ENCODE results near the gene COMMD10. TPM values are rescaled to one million over a fixed set of nuclear protein-coding genes. Genes with fewer than 3 reads are reported as not detected.

Gene COMMD10
- total and polyA plus RNA-seq, 2 of the 8 experiments (the other 6 are each of a cell fraction or from before 2014, with no cell fraction given): 16.5 to 43.4 TPM

DNA sequence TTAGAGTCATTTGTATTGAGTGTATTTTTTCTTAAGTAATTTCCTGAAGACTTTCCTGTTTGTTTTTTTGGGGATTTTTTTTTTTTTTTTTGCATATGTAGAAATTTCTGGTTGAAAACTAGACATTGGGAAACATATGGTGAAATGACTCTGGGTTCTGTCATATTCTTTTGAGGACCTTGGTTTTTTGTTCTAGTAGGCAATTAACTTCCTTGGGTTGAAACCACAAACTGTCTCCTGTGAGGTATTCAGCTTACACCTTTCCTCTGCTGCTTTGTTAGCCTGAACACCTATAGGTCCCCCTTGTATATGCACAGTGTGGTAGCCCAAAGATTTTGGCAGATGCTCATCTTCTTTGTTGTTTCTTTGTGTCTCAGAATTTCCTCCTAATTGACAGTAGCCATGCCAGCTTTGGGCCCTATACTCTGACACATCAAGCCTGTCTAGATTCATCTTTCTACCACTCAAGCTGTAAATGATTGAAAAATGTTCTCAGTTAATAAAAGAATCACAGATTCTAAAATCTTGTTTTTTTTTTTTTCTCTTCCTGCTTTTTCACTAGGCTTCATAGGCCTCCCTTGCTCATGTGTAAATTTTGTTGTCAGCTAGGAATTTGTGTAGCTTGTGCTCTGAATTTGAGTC lies 140.6 kb downstream of the COMMD10 start (continued):
- TF ChIP-seq BCL11A (IDR thresholded peaks at IDR 0.05; ENCODE audit: low read depth in 2 of 2, low read length in 2 of 2): no peak
- TF ChIP-seq, protein P1, sequence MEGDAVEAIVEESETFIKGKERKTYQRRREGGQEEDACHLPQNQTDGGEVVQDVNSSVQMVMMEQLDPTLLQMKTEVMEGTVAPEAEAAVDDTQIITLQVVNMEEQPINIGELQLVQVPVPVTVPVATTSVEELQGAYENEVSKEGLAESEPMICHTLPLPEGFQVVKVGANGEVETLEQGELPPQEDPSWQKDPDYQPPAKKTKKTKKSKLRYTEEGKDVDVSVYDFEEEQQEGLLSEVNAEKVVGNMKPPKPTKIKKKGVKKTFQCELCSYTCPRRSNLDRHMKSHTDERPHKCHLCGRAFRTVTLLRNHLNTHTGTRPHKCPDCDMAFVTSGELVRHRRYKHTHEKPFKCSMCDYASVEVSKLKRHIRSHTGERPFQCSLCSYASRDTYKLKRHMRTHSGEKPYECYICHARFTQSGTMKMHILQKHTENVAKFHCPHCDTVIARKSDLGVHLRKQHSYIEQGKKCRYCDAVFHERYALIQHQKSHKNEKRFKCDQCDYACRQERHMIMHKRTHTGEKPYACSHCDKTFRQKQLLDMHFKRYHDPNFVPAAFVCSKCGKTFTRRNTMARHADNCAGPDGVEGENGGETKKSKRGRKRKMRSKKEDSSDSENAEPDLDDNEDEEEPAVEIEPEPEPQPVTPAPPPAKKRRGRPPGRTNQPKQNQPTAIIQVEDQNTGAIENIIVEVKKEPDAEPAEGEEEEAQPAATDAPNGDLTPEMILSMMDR (IDR thresholded peaks at IDR 0.05; ENCODE audit: control extremely low read depth in 1 of 3, insufficient read depth in 1 of 3, low read depth in 1 of 3, low read length in 3 of 3): no peak
- TF ChIP-seq POU5F1 (IDR thresholded peaks at IDR 0.05; ENCODE audit: low read depth, low read length): no peak
- TF ChIP-seq SUZ12 (IDR thresholded peaks at IDR 0.05; ENCODE audit: low read length): no peak
- TF ChIP-seq HDAC2 (IDR thresholded peaks at IDR 0.05; ENCODE audit: borderline replicate concordance in 1 of 2, low read depth in 2 of 2, low read length in 2 of 2): no peak
- TF ChIP-seq TCF12 (IDR thresholded peaks at IDR 0.05; ENCODE audit: low read depth, low read length): no peak
- no peak for TF ChIP-seq HDAC6 (IDR thresholded peaks at IDR 0.05; ENCODE audit: low read depth, low read length)

All from H1 (cell line).